NB4 (cell line): Measurements from ENCODE around the gene RDH5.

Experiments used
- CTCF ChIP-seq: IDR thresholded peaks from one replicate; pipeline ENCODE4 v1.5.1; 2012; ENCODE audit warnings: low read depth, low read length
- MAX ChIP-seq: IDR thresholded peaks from 2 replicates; pipeline ENCODE4 v1.6.1; 2011; ENCODE audit warnings: low read depth, low read length
- MYC ChIP-seq: IDR thresholded peaks from 2 replicates; pipeline ENCODE4 v1.6.1; 2011; ENCODE audit warnings: low read depth, low read length
- POLR2A ChIP-seq: IDR thresholded peaks from 2 replicates; pipeline ENCODE4 v1.6.1; 2011; ENCODE audit warnings: mild to moderate bottlenecking; ENCODE audit not compliant: insufficient read length; ENCODE audit errors: extremely low read depth

- TF ChIP-seq CTCF (no peak), POLR2A (no peak), MAX (no peak), MYC (no peak)
Measured at GRCh38 chr12:55698965-55699364, 21.2 kb upstream of the RDH5 start.
